Measurements from ENCODE around the gene SELENOF. TPM values are rescaled to one million over a fixed set of nuclear protein-coding genes. Genes with fewer than 3 reads are reported as not detected.

SELENOF gene
- total RNA-seq, 4 donors from 2014 or later, result 41.3 to 141 (median 76.1) TPM

- TF ChIP-seq CTCF (IDR thresholded peaks at IDR 0.05) (no peak), POLR2A (IDR thresholded peaks at IDR 0.05) (no peak)
- no peak for DNase-seq
- H3K9me3 ChIP-seq, result no peaks in the 10 kb centered on the region
- H3K4me1 ChIP-seq, result no peaks in the 10 kb centered on the region
- H3K27me3 ChIP-seq, result no peaks in the 10 kb centered on the region
- H3K36me3 ChIP-seq, result no peaks in the 10 kb centered on the region
- no peak overlapping the region for H3K27ac ChIP-seq
- H3K4me3 ChIP-seq, result no peak overlapping the region
Measured at GRCh38 chr1:86953167-86953566, 39.2 kb upstream of the SELENOF start.

GRCh38 chr1:86951430-86951829 is 37.5 kb upstream of the SELENOF start:
- Histone ChIP-seq H3K36me3 (no peaks in the 10 kb centered on the region), H3K4me3 (no peak overlapping the region), H3K9me3 (no peaks in the 10 kb centered on the region), H3K27me3 (no peaks in the 10 kb centered on the region), H3K27ac (no peak overlapping the region), H3K4me1 (no peaks in the 10 kb centered on the region)
- DNase-seq, result no peak
- TF ChIP-seq POLR2A (IDR thresholded peaks at IDR 0.05) (no peak), CTCF (IDR thresholded peaks at IDR 0.05) (no peak)

- Histone ChIP-seq H3K36me3 (no peaks in the 10 kb centered on the region), H3K9me3 (no peaks in the 10 kb centered on the region), H3K27me3 (no peaks in the 10 kb centered on the region), H3K27ac (no peak overlapping the region), H3K4me3 (no peak overlapping the region), H3K4me1 (no peaks in the 10 kb centered on the region)
- DNase-seq, result no peak
- no peak for TF ChIP-seq POLR2A (IDR thresholded peaks at IDR 0.05)
- TF ChIP-seq CTCF (IDR thresholded peaks at IDR 0.05), result no peak
Measured at GRCh38 chr1:86950712-86951419, 36.9 kb upstream of the SELENOF start.

GRCh38 chr1:86948212-86948611 is 34.3 kb upstream of the SELENOF start:
- H3K36me3 ChIP-seq, result no peaks in the 10 kb centered on the region
- no peaks in the 10 kb centered on the region for H3K9me3 ChIP-seq
- DNase-seq, result no peak
- TF ChIP-seq CTCF (IDR thresholded peaks at IDR 0.05) (no peak), POLR2A (IDR thresholded peaks at IDR 0.05) (no peak)
- no peak overlapping the region for H3K27ac ChIP-seq
- H3K4me3 ChIP-seq, result no peak overlapping the region
- no peaks in the 10 kb centered on the region for H3K27me3 ChIP-seq
- H3K4me1 ChIP-seq, result no peaks in the 10 kb centered on the region

- H3K9me3 ChIP-seq, result no peaks in the 10 kb centered on the region
- H3K4me1 ChIP-seq, result no peaks in the 10 kb centered on the region
- no peaks in the 10 kb centered on the region for H3K27me3 ChIP-seq
- TF ChIP-seq CTCF (IDR thresholded peaks at IDR 0.05), result no peak
- TF ChIP-seq POLR2A (IDR thresholded peaks at IDR 0.05), result no peak
- H3K4me3 ChIP-seq, result no peak overlapping the region
- no peak for DNase-seq
- H3K27ac ChIP-seq, result no peak overlapping the region
- H3K36me3 ChIP-seq, result no peaks in the 10 kb centered on the region
Measured at GRCh38 chr1:86942743-86943142, 28.8 kb upstream of the SELENOF start.

- Histone ChIP-seq H3K9me3 (no peaks in the 10 kb centered on the region), H3K4me3 (no peak overlapping the region), H3K36me3 (no peaks in the 10 kb centered on the region), H3K4me1 (no peaks in the 10 kb centered on the region), H3K27ac (no peak overlapping the region), H3K27me3 (no peaks in the 10 kb centered on the region)
- no peak for DNase-seq
- no peak for TF ChIP-seq CTCF (IDR thresholded peaks at IDR 0.05)
- TF ChIP-seq POLR2A (IDR thresholded peaks at IDR 0.05), result no peak
Measured at GRCh38 chr1:86942042-86942441, 28.1 kb upstream of the SELENOF start.

Data from Peyer's patch (tissue), 4 donors.